Endothelial cell of umbilical vein (primary cell): Measurements from ENCODE around the gene JTB. TPM values are rescaled to one million over a fixed set of nuclear protein-coding genes. Genes with fewer than 3 reads are reported as not detected.
A peak's percentile ranks its signal among the peaks of the same experiment; 100 is the strongest.

Experiments used
- BruUV-seq: library from RNA; stranded (reverse); fragments of 400-500 nt; replicated peaks from 2 replicates; lab custom pipeline; 2021; lab: Mats Ljungman, UMichigan
- CTCF ChIA-PET: fragments of 300-600, 350-600 bp; sonication (Branson Sonifier 250); formaldehyde crosslinking; loops from one replicate; lab custom pipeline; 2021; ENCODE audit warnings: antibody characterized with exemption, inconsistent platforms; lab: Charles Lee
- POLR2A ChIA-PET: fragments of 300-600, 350-600 bp; sonication (Branson Sonifier 250); formaldehyde crosslinking; loops from one replicate; lab custom pipeline; 2021; ENCODE audit warnings: antibody characterized with exemption, inconsistent platforms; lab: Charles Lee
- DNase-seq: peaks from one replicate; pipeline ENCODE4 v3.0.0-alpha.2; 2011; ENCODE audit warnings: low read depth, low spot score
- FAIRE-seq: peaks from 2 replicates; lab custom pipeline; 2011; peaks lifted over from hg19 to GRCh38; lab: Jason Lieb, UNC
- H2AFZ ChIP-seq: 2 replicates; pipeline ENCODE4 v1.6.0; 2012; ENCODE audit warnings: low read depth, low read length, control low read depth, inconsistent platforms
- H3K27ac ChIP-seq: 2 replicates; pipeline ENCODE4 v1.5.1; 2011; ENCODE audit warnings: low read depth, mild to moderate bottlenecking, control low read depth, low read length, moderate library complexity; ENCODE audit not compliant: insufficient read depth
- H3K27me3 ChIP-seq, 2 experiments: 2 replicates each; pipeline versions ENCODE4 v1.6.0 to v1.6.1; 2011; ENCODE audit warnings: low read length in 2 of 2, mixed read lengths in 1 of 2; ENCODE audit not compliant: control insufficient read depth in 2 of 2, insufficient read depth in 2 of 2
- H3K36me3 ChIP-seq, 2 experiments: 2 replicates in 1 of 2; 3 replicates in 1 of 2; pipeline ENCODE4 v1.5.1; 2011; ENCODE audit warnings: low read length in 2 of 2, mild to moderate bottlenecking in 1 of 2, moderate library complexity in 1 of 2; ENCODE audit not compliant: control insufficient read depth in 2 of 2, insufficient read depth in 2 of 2; ENCODE audit errors: extremely low read depth in 1 of 2
- H3K4me1 ChIP-seq: 3 replicates; pipeline ENCODE4 v1.5.1; 2011; ENCODE audit warnings: mild to moderate bottlenecking, low read length; ENCODE audit not compliant: control insufficient read depth, insufficient read depth; ENCODE audit errors: extremely low read depth
- H3K4me2 ChIP-seq: 2 replicates; pipeline ENCODE4 v1.6.1; 2011; ENCODE audit warnings: low read length, control low read depth, mixed read lengths; ENCODE audit not compliant: insufficient read depth
- H3K4me3 ChIP-seq, 3 experiments: fragments of 200-600 bp in 1 of 3; sonication (generic), shearing (Covaris generic) in 1 of 3; replicated peaks in 1 of 3; 2 replicates each; pipeline ENCODE4 v1.5.1; 2011 to 2016; ENCODE audit warnings: control low read depth in 3 of 3, low read length in 3 of 3, mild to moderate bottlenecking in 2 of 3, inconsistent platforms in 1 of 3, low read depth in 1 of 3, moderate library complexity in 1 of 3; ENCODE audit not compliant: insufficient read depth in 1 of 3
- H3K79me2 ChIP-seq: 2 replicates; pipeline ENCODE4 v1.6.0; 2012; ENCODE audit warnings: low read length, inconsistent platforms; ENCODE audit not compliant: control insufficient read depth, insufficient read depth
- H3K9ac ChIP-seq: replicated peaks from 2 replicates; pipeline ENCODE3; 2011; ENCODE audit warnings: low read length, control low read depth; ENCODE audit not compliant: insufficient read depth; ENCODE audit errors: extremely low read depth
- H3K9me1 ChIP-seq: replicated peaks from 3 replicates; pipeline ENCODE4 v1.6.0; 2011; ENCODE audit warnings: mild to moderate bottlenecking, low read length; ENCODE audit not compliant: control insufficient read depth, insufficient read depth; ENCODE audit errors: extremely low read depth
- H3K9me3 ChIP-seq: replicated peaks from 2 replicates; pipeline ENCODE4 v1.5.1; 2012; ENCODE audit warnings: low read length, inconsistent platforms; ENCODE audit not compliant: control insufficient read depth, insufficient read depth
- H4K20me1 ChIP-seq: replicated peaks from 2 replicates; pipeline ENCODE3; 2011; ENCODE audit warnings: mild to moderate bottlenecking, low read length; ENCODE audit not compliant: control insufficient read depth, insufficient read depth; ENCODE audit errors: extremely low read depth
- CTCF ChIP-seq, 2 donors: IDR thresholded peaks; 1 replicate in 1 of 2; 2 replicates in 1 of 2; pipeline ENCODE4 v1.5.1; 2011; ENCODE audit warnings: low read length in 2 of 2, mild to moderate bottlenecking in 2 of 2, moderate library complexity in 2 of 2, control low read depth in 1 of 2, inconsistent platforms in 1 of 2, low read depth in 1 of 2; ENCODE audit not compliant: insufficient read depth in 1 of 2; ENCODE audit errors: extremely low read depth in 1 of 2
- EZH2 ChIP-seq: IDR thresholded peaks from 2 replicates; pipeline ENCODE4 v1.6.1; 2012; ENCODE audit warnings: borderline replicate concordance, low read depth, mild to moderate bottlenecking, moderate library complexity, low read length, inconsistent platforms; ENCODE audit not compliant: severe bottlenecking
- FOS ChIP-seq: IDR thresholded peaks from 2 replicates; pipeline ENCODE4 v1.6.1; 2011; ENCODE audit warnings: mild to moderate bottlenecking, low read length, moderate library complexity, borderline replicate concordance; ENCODE audit not compliant: insufficient read depth
- GATA2 ChIP-seq: IDR thresholded peaks from 2 replicates; pipeline ENCODE4 v1.7.0; 2011; ENCODE audit warnings: low read depth, mild to moderate bottlenecking, moderate library complexity, mixed read lengths, low read length; ENCODE audit not compliant: insufficient read length, insufficient read depth
- JUN ChIP-seq: IDR thresholded peaks from 2 replicates; pipeline ENCODE4 v1.6.1; 2011; ENCODE audit warnings: borderline replicate concordance, low read depth; ENCODE audit not compliant: insufficient read length, insufficient read depth
- MAX ChIP-seq: IDR thresholded peaks from 2 replicates; pipeline ENCODE4 v1.6.1; 2011; ENCODE audit not compliant: insufficient read depth, insufficient read length
- MYC ChIP-seq: IDR thresholded peaks from one replicate; pipeline ENCODE4 v1.6.1; 2011; ENCODE audit warnings: mild to moderate bottlenecking, low read depth, low read length
- POLR2A ChIP-seq: IDR thresholded peaks from 2 replicates; pipeline ENCODE4 v1.6.1; 2012; ENCODE audit warnings: low read depth, mild to moderate bottlenecking, control low read depth, low read length
- POLR2AphosphoS5 ChIP-seq: IDR thresholded peaks from 2 replicates; pipeline ENCODE4 v1.6.1; 2012; ENCODE audit warnings: low read depth, mild to moderate bottlenecking, control low read depth, low read length, moderate library complexity; ENCODE audit not compliant: insufficient read depth
- dilution Hi-C: fragments of 300-500 bp; cut with MboI; formaldehyde crosslinking; loops from one replicate; pipeline ENCODE4 v1.15.0; 2019; ENCODE audit warnings: low sequenced_read_pairs; ENCODE audit not compliant: extremely low pct_ligation_motif_present
- intact Hi-C: fragments of 100-400 bp; cut with micrococcal nuclease; formaldehyde crosslinking; loops from one replicate; pipeline ENCODE4 v1.10.0; 2022
- polyA plus RNA-seq, 4 experiments: library from polyadenylated mRNA; depleted of rRNA in 3 of 4; stranded (reverse) in 3 of 4; unstranded in 1 of 4; fragments of >200 nt; gene quantifications; 2 replicates each; pipeline versions ENCODE4 v1.2.1 to v1.2.3, GENCODE V29; 2011 to 2012; ENCODE audit warnings: missing spikeins in 1 of 4
- total RNA-seq: library from RNA; stranded (reverse); gene quantifications from 2 replicates; pipeline ENCODE4 v1.2.3, GENCODE V29; 2021

JTB gene
- total and polyA plus RNA-seq, 2 donors (not counting 3 experiments of a cell fraction or from before 2014, with no cell fraction given) = 90.2 to 149 TPM

GRCh38 chr1:153944827-153945117 lies 32.7 kb downstream of the JTB start:
- no peaks in the 10 kb centered on the region for H4K20me1 ChIP-seq
- H3K4me2 ChIP-seq = peak overlapping the region; percentile 73
- H3K36me3 ChIP-seq = peaks cover 2 to 39% of the 10 kb centered on the region in 2 experiments
- peaks cover 16% of the 10 kb centered on the region for H3K79me2 ChIP-seq
- TF ChIP-seq CTCF (IDR thresholded peaks at IDR 0.05; ENCODE audit: extremely low read depth in 1 of 2, insufficient read depth in 1 of 2, low read depth in 1 of 2, low read length in 2 of 2) (no peak), POLR2A (no peak), MYC (no peak), FOS (no peak), JUN (no peak), POLR2AphosphoS5 (no peak), MAX (no peak), GATA2 (no peak), EZH2 (no peak)
- CTCF ChIA-PET = interaction anchor here (1.0 to 5.3 kb wide), 10 partner anchors 13 to 148 kb away, joined by 3 to 65 read pairs (median 23); partner anchors contain the start of genes CREB3L4, CRTC2, JTB and SLC39A1
- H3K4me1 ChIP-seq = peaks cover 9% of the 10 kb centered on the region
- DNase-seq (no peak), FAIRE-seq (no peak)
- no peaks in the 10 kb centered on the region for H3K9me3 ChIP-seq
- BruUV-seq = no TSS peak
- peak overlapping the region; percentile 8 for H2AFZ ChIP-seq
- intact Hi-C loops = no loop called here
- dilution Hi-C loops = no loop called here
- H3K9me1 ChIP-seq = no peaks in the 10 kb centered on the region
- POLR2A ChIA-PET = no interaction called here
- no peaks in the 10 kb centered on the region for H3K27me3 ChIP-seq
- H3K27ac ChIP-seq = peak overlapping the region; percentile 63
- H3K9ac ChIP-seq = no peak overlapping the region
- peak overlapping the region in 2 of 3 experiments; percentile 42 to 88 for H3K4me3 ChIP-seq
